DOHH2 (cell line): ENCODE measurements around the gene CORO1A.

Source experiments
- H3F3A ChIP-seq: fragments of 200-600 bp; sonication (generic), shearing (Covaris generic); 2 replicates; pipeline ENCODE4 v1.6.0; 2016; ENCODE audit warnings: antibody characterized with exemption, mild to moderate bottlenecking; ENCODE audit not compliant: control insufficient read depth, insufficient read depth
- H3K27ac ChIP-seq: fragments of 200-600 bp; sonication (generic); 2 replicates; pipeline ENCODE4 v1.5.1; 2014; ENCODE audit warnings: low read depth, mild to moderate bottlenecking, low read length, moderate library complexity
- H3K27me3 ChIP-seq: fragments of 200-600 bp; sonication (generic); 2 replicates; pipeline ENCODE4 v1.6.1; 2014; ENCODE audit warnings: mild to moderate bottlenecking, low read length, mixed read lengths; ENCODE audit not compliant: control insufficient read depth
- H3K36me3 ChIP-seq: fragments of 200-600 bp; sonication (generic); 2 replicates; pipeline ENCODE4 v1.6.1; 2014; ENCODE audit warnings: mild to moderate bottlenecking, low read length, moderate library complexity, mixed read lengths; ENCODE audit not compliant: control insufficient read depth
- H3K4me1 ChIP-seq: fragments of 200-600 bp; sonication (generic); 2 replicates; pipeline ENCODE4 v1.6.1; 2014; ENCODE audit warnings: mild to moderate bottlenecking, low read length, mixed read lengths; ENCODE audit not compliant: control insufficient read depth
- H3K4me2 ChIP-seq: fragments of 200-600 bp; sonication (generic); 2 replicates; pipeline ENCODE4 v1.6.0; 2014; ENCODE audit warnings: mild to moderate bottlenecking, low read length, moderate library complexity
- H3K4me3 ChIP-seq: fragments of 200-600 bp; sonication (generic); 2 replicates; pipeline ENCODE4 v1.5.1; 2014; ENCODE audit warnings: mild to moderate bottlenecking, low read length, mixed read lengths
- H3K79me2 ChIP-seq: fragments of 200-600 bp; sonication (generic); 2 replicates; pipeline ENCODE4 v1.6.1; 2014; ENCODE audit warnings: mild to moderate bottlenecking, low read length, mixed read lengths; ENCODE audit not compliant: control insufficient read depth
- H3K9me2 ChIP-seq: fragments of 200-600 bp; sonication (generic); replicated peaks from 2 replicates; pipeline ENCODE4 v1.6.1; 2014; ENCODE audit warnings: mild to moderate bottlenecking, low read length, mixed read lengths; ENCODE audit not compliant: control insufficient read depth
- H3K9me3 ChIP-seq: fragments of 200-600 bp; sonication (generic); 2 replicates; pipeline ENCODE4 v1.6.1; 2014; ENCODE audit warnings: antibody characterized with exemption, low read length, mixed read lengths; ENCODE audit not compliant: control insufficient read depth, insufficient read depth
- H4K20me1 ChIP-seq: fragments of 200-600 bp; sonication (generic); 2 replicates; pipeline ENCODE4 v1.6.0; 2014; ENCODE audit warnings: low read depth, mild to moderate bottlenecking, antibody characterized with exemption, low read length, moderate library complexity; ENCODE audit not compliant: control insufficient read depth, insufficient read depth
- EZH2phosphoT487 ChIP-seq: fragments of 200-600 bp; sonication (generic); IDR thresholded peaks from 2 replicates; pipeline ENCODE4 v1.6.1; 2017; ENCODE audit warnings: borderline replicate concordance, mild to moderate bottlenecking, antibody characterized with exemption, low read length, moderate library complexity, mixed read lengths
- TF ChIP-seq, protein P1 (sequence below): fragments of 200-600 bp; sonication (generic); IDR thresholded peaks from one replicate; pipeline ENCODE4 v1.5.1; 2014; ENCODE audit warnings: antibody characterized with exemption, mild to moderate bottlenecking, low read depth, low read length; ENCODE audit not compliant: poor library complexity, severe bottlenecking

Gene CORO1A

DNA sequence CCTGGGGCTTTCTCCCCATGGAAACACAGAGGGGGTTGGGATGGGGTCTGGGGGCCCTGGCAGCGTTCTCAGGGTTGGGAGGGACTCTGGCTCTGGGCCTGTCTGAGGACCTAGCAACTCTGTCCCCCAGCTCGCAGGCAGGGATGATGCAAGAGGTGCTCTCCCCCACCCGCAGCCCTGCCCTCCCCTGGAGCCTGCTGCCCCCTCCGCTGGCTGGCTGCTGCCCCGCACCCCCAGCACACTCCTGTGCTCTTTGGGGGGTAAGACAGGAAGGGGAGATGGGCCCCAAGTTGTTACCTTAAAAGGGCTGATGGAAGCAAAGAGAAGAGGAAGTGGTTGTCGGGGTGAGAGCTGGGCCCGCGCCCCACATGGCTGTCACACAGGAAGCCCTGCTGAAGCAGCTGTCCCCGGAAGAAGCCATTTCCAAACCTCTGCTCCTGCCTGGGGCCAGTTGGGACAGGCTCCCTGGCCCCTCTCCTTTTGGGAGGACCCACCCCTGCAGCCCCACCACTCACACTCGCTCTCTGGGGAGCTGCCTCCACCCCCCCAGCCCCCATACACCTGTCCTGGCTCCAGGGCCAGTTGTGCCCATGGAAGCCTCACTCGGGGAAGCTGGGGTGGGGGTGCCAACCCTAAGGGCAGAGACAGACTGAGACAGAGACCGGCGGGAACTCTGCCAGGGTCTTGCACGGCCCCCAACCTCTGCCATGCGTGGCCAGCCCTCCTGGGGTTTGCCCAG is 2.5 kb downstream of the CORO1A start:
- H4K20me1 ChIP-seq, result peaks cover 6% of the 10 kb centered on the region; the same call in 1 of the 2 replicates
- H3K79me2 ChIP-seq, result peaks cover 45% of the 10 kb centered on the region
- no peaks in the 10 kb centered on the region for H3K27me3 ChIP-seq
- peak overlapping the region; percentile 96 for H3K27ac ChIP-seq
- no peaks in the 10 kb centered on the region for H3K9me2 ChIP-seq
- H3K36me3 ChIP-seq, result peaks cover 43% of the 10 kb centered on the region
- H3K9me3 ChIP-seq, result no peaks in the 10 kb centered on the region
- TF ChIP-seq EZH2phosphoT487, result no peak
- TF ChIP-seq, protein P1, sequence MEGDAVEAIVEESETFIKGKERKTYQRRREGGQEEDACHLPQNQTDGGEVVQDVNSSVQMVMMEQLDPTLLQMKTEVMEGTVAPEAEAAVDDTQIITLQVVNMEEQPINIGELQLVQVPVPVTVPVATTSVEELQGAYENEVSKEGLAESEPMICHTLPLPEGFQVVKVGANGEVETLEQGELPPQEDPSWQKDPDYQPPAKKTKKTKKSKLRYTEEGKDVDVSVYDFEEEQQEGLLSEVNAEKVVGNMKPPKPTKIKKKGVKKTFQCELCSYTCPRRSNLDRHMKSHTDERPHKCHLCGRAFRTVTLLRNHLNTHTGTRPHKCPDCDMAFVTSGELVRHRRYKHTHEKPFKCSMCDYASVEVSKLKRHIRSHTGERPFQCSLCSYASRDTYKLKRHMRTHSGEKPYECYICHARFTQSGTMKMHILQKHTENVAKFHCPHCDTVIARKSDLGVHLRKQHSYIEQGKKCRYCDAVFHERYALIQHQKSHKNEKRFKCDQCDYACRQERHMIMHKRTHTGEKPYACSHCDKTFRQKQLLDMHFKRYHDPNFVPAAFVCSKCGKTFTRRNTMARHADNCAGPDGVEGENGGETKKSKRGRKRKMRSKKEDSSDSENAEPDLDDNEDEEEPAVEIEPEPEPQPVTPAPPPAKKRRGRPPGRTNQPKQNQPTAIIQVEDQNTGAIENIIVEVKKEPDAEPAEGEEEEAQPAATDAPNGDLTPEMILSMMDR, result no peak
- H3K4me1 ChIP-seq, result peaks cover 45% of the 10 kb centered on the region
- peak overlapping the region; percentile 96 for H3K4me2 ChIP-seq
- peak overlapping the region; percentile 84 for H3K4me3 ChIP-seq
- H3F3A ChIP-seq, result peaks cover 35% of the 10 kb centered on the region

DNA sequence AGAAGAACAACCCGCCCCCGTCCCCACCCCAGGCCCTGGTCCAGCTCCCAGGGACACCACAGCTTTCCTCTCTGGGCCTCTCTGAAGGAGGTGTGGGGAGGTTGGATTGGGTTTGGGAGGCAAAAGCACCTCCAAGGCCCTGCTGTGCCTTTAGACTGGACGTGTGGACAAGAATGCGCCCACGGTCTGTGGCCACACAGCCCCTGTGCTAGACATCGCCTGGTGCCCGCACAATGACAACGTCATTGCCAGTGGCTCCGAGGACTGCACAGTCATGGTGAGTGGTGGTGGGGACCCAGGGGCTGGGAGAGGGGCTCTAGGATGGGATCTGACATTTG is 3.0 kb downstream of the CORO1A start:
- H3K79me2 ChIP-seq, result peaks cover 45% of the 10 kb centered on the region
- peak overlapping the region; percentile 96 for H3K27ac ChIP-seq
- H3K9me2 ChIP-seq, result no peaks in the 10 kb centered on the region
- TF ChIP-seq EZH2phosphoT487, result no peak
- TF ChIP-seq, protein P1, result no peak
- H3K4me2 ChIP-seq, result peak overlapping the region; percentile 96
- peak overlapping the region; percentile 84 for H3K4me3 ChIP-seq
- peaks cover 6% of the 10 kb centered on the region; the same call in 1 of the 2 replicates for H4K20me1 ChIP-seq
- H3K9me3 ChIP-seq, result no peaks in the 10 kb centered on the region
- H3F3A ChIP-seq, result peaks cover 35% of the 10 kb centered on the region
- peaks cover 43% of the 10 kb centered on the region for H3K36me3 ChIP-seq
- H3K27me3 ChIP-seq, result no peaks in the 10 kb centered on the region
- peaks cover 45% of the 10 kb centered on the region for H3K4me1 ChIP-seq

DNA sequence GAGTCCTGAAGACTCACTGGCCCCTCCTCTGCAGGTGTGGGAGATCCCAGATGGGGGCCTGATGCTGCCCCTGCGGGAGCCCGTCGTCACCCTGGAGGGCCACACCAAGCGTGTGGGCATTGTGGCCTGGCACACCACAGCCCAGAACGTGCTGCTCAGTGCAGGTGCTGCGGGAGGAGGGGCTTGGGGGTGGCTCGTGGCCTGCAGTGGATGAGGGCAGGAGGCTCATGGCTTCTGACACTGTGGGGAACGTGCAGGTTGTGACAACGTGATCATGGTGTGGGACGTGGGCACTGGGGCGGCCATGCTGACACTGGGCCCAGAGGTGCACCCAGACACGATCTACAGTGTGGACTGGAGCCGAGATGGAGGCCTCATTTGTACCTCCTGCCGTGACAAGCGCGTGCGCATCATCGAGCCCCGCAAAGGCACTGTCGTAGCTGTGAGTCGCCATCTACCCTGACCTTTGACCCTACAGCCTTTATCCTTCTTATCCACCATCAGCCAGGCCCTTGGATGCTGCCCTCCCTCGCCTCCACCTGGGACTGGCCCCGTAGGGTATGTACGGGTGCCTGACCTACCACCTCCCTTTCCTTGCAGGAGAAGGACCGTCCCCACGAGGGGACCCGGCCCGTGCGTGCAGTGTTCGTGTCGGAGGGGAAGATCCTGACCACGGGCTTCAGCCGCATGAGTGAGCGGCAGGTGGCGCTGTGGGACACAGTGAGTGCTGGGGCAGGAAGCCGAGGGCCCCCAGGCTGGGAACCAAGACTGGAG is 3.6 kb downstream of the CORO1A start:
- Histone ChIP-seq H3K4me2 (peak overlapping the region; percentile 96), H3K9me3 (no peaks in the 10 kb centered on the region), H3K27me3 (no peaks in the 10 kb centered on the region), H3K79me2 (peaks cover 45% of the 10 kb centered on the region), H3K4me1 (peaks cover 45% of the 10 kb centered on the region), H3K36me3 (peaks cover 43% of the 10 kb centered on the region), H3K9me2 (no peaks in the 10 kb centered on the region), H3K27ac (peak overlapping the region; percentile 96), H3F3A (peaks cover 35% of the 10 kb centered on the region), H3K4me3 (peak overlapping the region; percentile 84), H4K20me1 (peaks cover 6% of the 10 kb centered on the region; the same call in 1 of the 2 replicates)
- TF ChIP-seq, protein P1, result peak; percentile 98
- TF ChIP-seq EZH2phosphoT487, result no peak
